IPS-NIHi7 (cell line): ENCODE measurements around the gene DOCK2.
A peak's percentile ranks its signal among the peaks of the same experiment; 100 is the strongest.

Source experiments
- DNase-seq: peaks from one replicate; pipeline ENCODE4 v3.0.0; 2012; ENCODE audit warnings: mixed read lengths; ENCODE audit errors: extremely low spot score

Gene DOCK2

GRCh38 chr5:169691471-169691870 lies 54.4 kb downstream of the DOCK2 start:
- no peak for DNase-seq

- no peak for DNase-seq
Measured at GRCh38 chr5:169694091-169694625, 57.1 kb downstream of the DOCK2 start.

GRCh38 chr5:169695025-169695625 lies 58.0 kb downstream of the DOCK2 start:
- DNase-seq = no peak

GRCh38 chr5:169695919-169696490 lies 58.9 kb downstream of the DOCK2 start:
- DNase-seq = no peak

GRCh38 chr5:169696621-169697510 lies 59.8 kb downstream of the DOCK2 start:
- no peak for DNase-seq

GRCh38 chr5:169697511-169697890 lies 60.4 kb downstream of the DOCK2 start:
- DNase-seq = no peak

GRCh38 chr5:169697976-169698375 lies 60.9 kb downstream of the DOCK2 start:
- no peak for DNase-seq

- no peak for DNase-seq
Measured at GRCh38 chr5:169700611-169701010, 63.5 kb downstream of the DOCK2 start.

GRCh38 chr5:169701910-169702451 lies 64.9 kb downstream of the DOCK2 start:
- DNase-seq = peak; percentile 44

- no peak for DNase-seq
Measured at GRCh38 chr5:169702693-169703481, 65.8 kb downstream of the DOCK2 start.

- no peak for DNase-seq
Measured at GRCh38 chr5:169703813-169704212, 66.7 kb downstream of the DOCK2 start.

- DNase-seq = no peak
Measured at GRCh38 chr5:169705322-169705721, 68.2 kb downstream of the DOCK2 start.

GRCh38 chr5:169706071-169706470 lies 69.0 kb downstream of the DOCK2 start:
- DNase-seq = no peak

GRCh38 chr5:169706758-169707450 lies 69.8 kb downstream of the DOCK2 start:
- DNase-seq = no peak

- DNase-seq = no peak
Measured at GRCh38 chr5:169707686-169708085, 70.6 kb downstream of the DOCK2 start.

GRCh38 chr5:169710675-169711074 lies 73.6 kb downstream of the DOCK2 start:
- no peak for DNase-seq

- no peak for DNase-seq
Measured at GRCh38 chr5:169711551-169712225, 74.6 kb downstream of the DOCK2 start.

GRCh38 chr5:169712428-169712827 lies 75.4 kb downstream of the DOCK2 start:
- no peak for DNase-seq

- DNase-seq = no peak
Measured at GRCh38 chr5:169716287-169716686, 79.2 kb downstream of the DOCK2 start.

- no peak for DNase-seq
Measured at GRCh38 chr5:169717288-169717687, 80.2 kb downstream of the DOCK2 start.
